GM19023 (cell line): ENCODE data around the gene THSD7A.

Source experiments
- ATAC-seq: cut with Tn5 transposase; IDR thresholded peaks from one replicate; pipeline ENCODE4 v1.9.1; 2021; ENCODE audit warnings: mild to moderate bottlenecking, moderate library complexity; ENCODE audit not compliant: unreplicated experiment

The THSD7A gene

GRCh38 chr7:11642841-11643240 lies 189.2 kb downstream of the THSD7A start:
- no peak for ATAC-seq

- no peak for ATAC-seq
Observed at GRCh38 chr7:11642276-11642675, 189.7 kb downstream of the THSD7A start.

DNA sequence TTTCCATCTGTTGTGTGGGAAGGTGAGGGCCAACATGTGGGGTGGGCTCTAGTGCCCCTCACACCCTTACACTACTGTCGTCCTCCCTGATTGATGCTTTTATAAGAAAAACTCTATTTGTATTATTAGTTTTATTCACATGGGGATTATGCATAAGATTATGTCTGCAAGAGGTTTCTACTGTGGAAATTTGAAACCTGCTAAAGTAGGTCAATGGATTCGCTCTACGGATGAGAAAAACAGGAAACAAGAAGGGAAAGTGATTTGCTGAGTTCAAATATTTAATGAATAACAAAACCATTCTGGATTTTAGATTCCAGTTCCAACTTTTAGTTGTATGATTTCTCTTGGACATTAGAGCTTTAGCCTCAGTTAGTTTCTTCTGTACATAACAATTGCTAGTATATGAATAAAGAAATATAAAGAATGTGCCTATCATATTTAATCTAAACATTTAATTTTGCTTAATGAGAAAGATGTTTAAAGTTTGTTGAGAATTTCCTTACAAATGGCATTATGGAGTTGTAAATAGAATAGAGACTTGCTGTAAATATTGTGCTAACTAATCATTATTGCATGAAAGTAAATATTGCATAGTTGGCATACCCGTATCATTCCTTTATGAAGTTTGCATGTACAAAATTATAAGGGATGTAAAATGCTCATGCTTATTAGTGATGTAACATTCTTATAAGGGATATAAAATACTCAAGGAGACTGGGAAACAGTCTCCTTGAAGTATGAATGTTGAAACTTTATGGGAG lies 193.8 kb downstream of the THSD7A start:
- ATAC-seq = no peak

GRCh38 chr7:11636274-11636673 lies 195.7 kb downstream of the THSD7A start:
- ATAC-seq = no peak

- ATAC-seq = no peak
Observed at GRCh38 chr7:11633310-11633709, 198.7 kb downstream of the THSD7A start.

DNA sequence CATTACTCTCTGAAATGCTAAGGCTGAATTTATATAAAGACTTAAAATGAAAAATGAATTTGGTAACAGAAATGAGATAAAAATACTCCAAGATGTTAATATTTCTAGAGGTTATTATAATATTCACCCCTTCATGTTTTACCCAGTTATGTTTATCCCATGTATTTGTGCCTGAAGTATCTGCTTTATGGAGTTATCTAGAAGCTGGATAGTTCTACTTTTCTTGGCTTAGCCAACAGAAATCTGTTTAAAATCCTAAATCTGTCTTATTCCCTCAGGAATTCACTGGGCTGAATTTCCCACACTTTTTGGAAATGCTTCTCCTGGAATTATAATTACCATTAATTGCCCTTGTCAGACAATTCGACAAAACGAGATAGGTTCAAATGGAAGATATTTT lies 201.6 kb downstream of the THSD7A start:
- ATAC-seq = no peak

GRCh38 chr7:11625669-11626068 lies 206.3 kb downstream of the THSD7A start:
- no peak for ATAC-seq

DNA sequence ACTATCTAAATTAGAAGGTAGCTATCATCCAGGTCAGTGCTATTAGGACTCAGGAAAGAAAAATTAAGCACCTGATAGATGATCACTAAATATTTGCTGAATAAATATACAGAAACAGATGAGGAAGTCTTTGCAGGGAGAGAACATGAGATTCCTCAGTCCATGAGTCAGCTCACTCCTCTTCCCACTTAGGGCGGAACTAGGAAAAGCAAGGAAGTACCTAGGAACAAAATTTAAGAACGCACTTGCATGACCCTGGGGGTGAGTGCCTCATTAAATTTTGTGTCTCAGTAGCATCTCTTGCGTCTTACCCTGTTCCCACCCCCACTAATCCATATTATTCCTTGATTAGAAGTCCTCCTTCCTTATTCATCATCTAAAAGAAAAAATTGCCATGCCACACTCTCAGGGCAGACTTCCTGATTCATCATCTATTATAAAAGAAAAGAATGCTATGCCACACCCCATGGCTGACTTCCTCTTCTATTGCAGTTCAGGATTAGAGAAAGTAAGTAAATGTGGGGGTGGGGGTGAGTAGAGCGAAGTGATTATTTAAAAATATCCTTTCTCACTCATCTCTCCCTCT lies 208.8 kb downstream of the THSD7A start:
- no peak for ATAC-seq

- ATAC-seq = no peak
Observed at GRCh38 chr7:11620406-11621253, 211.4 kb downstream of the THSD7A start.

GRCh38 chr7:11616466-11616865 lies 215.5 kb downstream of the THSD7A start:
- ATAC-seq = no peak

DNA sequence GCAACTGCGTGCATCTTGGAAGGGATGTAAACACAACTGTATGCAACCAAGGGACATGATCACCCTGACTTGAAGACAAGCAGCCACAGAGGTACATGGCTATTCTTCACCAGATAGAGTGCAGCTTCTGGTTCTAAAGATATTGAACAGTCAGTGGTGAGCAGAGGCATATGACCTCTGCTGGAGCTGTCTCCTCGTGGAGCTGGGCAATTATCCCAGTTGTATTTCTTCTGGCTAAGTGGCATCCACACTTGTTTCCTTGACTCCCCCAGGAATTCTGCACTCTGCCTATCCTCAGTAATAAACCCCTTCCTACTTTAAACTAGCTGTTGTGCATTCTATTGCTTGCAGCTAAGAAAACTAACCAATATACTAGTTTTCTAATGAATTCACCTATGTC lies 216.8 kb downstream of the THSD7A start:
- no peak for ATAC-seq

- ATAC-seq = peak; percentile 96
Observed at GRCh38 chr7:11613292-11613930, 218.6 kb downstream of the THSD7A start.

DNA sequence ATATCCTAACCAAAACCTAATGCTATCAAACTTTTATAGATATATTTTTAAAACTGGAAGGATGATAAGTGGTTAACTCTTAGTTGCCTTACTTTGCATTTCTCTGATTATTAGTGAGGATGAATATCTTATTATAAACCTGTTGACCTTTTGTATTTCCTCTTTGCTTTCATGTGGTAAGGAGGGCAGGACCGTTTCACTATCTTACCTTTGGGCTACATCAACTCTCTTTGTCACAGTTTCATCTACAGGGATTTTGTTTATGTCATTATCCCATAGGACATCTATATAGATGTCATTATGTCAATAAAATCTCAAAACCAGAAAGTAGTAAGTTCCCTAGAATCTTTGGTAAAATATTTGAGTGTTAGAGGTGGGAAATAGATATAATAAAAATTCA lies 219.3 kb downstream of the THSD7A start:
- peak; percentile 16 for ATAC-seq

DNA sequence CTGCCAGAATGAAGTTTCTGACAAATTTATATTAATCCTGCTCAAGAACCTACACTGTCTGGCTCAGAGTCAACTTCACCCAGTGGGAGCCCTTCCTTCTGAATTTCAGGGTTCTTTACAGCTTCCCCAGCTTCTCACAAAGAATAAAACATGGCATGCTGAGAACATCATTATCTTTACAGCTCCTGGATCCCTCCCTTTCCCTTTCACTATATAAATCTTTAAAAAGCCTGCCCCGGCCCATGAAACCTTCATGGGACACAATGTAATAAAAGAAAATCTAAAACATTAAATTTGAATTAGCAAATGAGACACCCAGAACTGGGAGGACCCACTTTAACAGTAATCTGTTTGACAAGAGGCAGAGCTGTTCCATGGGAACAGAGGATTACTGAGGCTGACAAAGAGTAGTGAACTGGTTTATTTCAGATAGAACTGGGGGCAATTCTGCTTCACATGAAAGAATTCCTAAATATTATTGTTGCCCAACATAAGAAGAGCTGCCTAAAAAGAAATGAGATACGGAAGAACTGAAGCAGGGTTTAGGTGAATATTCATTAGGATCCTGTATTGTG lies 222.8 kb downstream of the THSD7A start:
- no peak for ATAC-seq

GRCh38 chr7:11607686-11608085 lies 224.3 kb downstream of the THSD7A start:
- ATAC-seq = no peak

- ATAC-seq = no peak
Observed at GRCh38 chr7:11605749-11606148, 226.2 kb downstream of the THSD7A start.

GRCh38 chr7:11604505-11604904 lies 227.5 kb downstream of the THSD7A start:
- ATAC-seq = no peak

DNA sequence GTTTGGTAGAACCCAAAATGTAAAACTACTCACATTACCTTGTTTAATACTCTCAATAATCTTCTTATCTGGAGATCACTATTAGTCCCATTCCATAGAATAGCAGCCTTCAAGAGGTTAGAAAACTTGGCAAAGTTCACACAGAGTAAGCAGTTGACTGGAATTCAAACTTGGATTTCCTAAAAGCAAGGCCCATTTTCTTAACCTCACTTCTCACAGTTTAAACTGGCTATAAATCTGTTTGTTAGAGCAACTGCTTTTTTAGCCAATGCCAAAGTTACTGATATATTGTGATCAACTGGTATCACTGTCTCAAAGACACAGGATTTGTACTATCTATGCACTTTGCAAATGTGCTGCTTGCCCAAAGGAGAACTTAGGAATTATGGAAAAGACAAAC lies 230.2 kb downstream of the THSD7A start:
- ATAC-seq = no peak

DNA sequence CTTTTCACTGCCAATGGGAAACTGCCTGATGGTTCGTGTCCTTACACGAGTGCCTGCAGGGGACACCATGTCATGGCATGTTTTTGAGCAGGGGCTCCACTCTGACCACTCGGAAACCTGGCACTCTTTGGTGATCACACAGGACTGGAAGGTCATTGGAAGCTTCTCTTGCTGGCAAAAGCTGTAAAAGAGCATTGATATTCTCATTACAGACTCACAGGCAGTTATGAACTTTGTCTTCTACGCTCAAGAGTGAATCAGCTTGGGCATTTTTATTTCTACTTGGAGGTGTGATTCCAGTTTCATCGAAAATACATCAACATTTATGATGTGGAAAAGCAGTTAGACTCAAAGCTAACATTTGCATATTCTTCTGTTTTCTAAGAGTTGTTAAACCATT lies 238.7 kb downstream of the THSD7A start:
- ATAC-seq = no peak

DNA sequence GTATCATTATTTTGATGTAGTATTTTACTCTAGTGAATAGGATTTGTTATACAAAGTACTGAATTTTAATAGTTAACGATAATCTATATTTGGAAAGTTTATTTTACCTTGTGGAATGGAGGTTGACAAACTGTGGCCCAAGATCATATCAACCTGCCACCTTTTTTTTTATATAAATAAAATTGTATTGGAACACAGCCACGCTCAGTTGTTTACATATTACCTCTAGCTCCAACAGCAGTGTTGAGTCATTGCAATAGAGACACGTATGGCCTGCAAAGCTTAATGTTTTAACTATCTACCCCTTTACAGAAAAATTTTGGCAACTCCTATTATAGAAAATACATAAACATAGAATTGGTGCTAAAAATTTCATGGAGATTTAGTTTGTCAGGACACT lies 239.3 kb downstream of the THSD7A start:
- no peak for ATAC-seq

DNA sequence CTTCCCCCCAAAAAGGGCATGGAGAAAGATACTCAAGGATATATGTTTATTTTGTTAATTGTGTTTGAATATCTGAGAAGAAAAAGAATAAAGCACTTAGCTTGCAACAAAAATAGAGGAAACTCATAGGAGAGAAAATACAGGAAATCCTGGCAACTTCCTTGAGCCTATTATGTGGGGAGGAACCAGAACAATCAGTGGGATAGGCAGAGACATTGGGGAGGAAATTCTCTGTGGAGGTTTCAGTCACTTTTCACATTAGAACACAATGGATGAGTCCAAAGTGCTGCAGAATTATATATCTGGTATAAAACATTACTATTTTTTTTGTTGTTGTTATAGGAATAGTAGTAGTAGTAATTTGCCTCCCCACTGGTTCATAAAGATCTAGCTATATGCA lies 240.1 kb downstream of the THSD7A start:
- no peak for ATAC-seq
